Activated T-cell treated with anti-CD3 and anti-CD28 coated beads for 4 hours (primary cell): ENCODE data around the gene CNTNAP5.
"Not testable (repeated sequence)": the region's sequence is repeated elsewhere in the genome, so short reads cannot be mapped to it uniquely, and the experiment has no call there.

Experiments used
- DNase-seq: peaks from one replicate; pipeline ENCODE4 v3.0.0-alpha.2; 2020

CNTNAP5 gene

DNA sequence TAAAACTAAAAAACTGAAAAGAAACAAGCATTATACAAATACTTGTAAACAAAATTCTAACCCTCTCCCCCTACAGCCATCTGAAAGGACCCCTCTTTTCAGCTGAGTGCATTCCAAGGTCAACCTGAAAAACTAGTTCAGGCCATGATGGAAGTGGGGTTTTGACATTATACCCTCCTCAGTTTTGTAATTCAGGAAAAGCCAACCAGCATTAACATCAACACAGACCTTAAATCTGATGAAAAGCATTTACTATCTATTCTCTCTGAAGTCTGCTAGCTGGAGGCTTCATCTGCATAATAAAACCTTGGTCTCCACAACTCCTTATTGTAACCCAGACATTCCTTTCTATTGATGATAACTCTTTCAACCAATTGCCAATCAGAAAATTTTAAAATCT is 302.2 kb downstream of the CNTNAP5 start:
- DNase-seq: no peak

GRCh38 chr2:124328397-124328796 is 303.3 kb downstream of the CNTNAP5 start:
- DNase-seq: no peak

GRCh38 chr2:124333784-124334183 is 308.7 kb downstream of the CNTNAP5 start:
- DNase-seq: no peak

- no peak for DNase-seq
Measured at GRCh38 chr2:124335058-124335457, 310.0 kb downstream of the CNTNAP5 start.

DNA sequence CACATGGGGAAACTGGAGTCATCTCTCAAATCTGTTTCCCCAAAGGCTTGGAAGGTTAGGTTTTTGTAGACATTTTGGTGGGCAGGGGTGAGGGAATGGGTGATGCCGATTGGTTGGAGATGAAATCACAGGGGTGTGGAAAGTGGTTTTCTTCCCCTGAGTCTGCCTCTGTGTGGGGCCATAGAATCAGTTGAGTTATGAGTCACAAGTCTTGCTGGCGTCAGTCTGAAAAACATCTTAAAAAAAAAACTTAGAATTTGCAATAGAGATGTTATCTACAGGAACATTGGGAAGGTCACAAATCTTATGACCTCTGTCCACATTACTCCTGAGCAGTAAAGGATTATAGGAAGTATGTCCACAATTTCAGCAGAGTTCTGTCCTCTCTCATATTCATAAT is 314.6 kb downstream of the CNTNAP5 start:
- DNase-seq: no peak

DNA sequence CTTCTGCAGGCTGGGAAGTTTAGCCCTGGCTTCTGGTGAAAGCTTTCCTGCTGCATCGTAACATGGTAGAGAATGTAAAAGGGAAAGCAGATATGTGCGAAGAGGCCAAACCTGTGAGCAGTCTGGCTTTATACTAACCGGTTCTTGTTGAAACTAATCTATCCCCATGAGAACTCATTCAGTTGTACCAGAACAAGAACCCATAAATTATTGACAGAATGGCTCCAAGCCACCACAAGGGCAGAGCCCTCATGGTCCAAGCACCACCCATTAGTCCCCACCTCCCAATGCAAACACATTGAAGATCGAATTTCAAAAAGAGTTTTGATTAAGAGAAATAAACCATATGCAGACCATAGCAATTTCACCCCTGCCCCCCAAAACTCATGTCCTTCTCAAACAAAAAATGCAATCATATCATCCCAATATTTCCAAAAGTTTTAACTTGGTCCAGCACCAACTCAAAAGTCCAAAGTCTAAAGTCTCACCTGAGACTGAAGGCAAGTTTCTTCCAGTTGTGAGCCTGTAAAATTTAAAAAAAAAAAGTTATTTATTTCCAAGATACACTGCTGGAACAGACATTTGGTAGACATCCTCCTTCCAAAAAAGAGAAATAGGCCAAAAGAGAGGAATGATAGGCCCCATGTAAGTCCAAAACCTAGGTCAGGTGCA is 318.9 kb downstream of the CNTNAP5 start:
- DNase-seq: no peak

DNA sequence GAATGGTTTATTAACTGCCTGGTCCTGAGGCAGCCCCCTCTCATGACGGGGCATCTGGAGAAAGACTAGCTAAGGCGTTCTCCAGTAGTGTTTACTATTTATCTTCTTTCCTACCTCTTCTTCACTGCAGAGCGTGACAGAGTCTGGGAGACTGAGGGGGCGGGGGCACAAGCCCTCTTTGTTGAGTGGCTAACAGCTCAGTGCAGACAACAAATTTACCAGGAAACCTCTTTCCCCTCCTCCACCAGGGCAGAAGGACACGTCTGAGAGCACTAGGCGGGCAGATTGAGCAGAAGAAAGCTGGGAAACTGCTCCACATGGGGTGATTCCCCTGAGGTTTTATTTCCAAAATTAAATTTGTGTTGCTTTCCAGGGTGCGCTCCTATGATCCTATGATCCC is 322.1 kb downstream of the CNTNAP5 start:
- DNase-seq: no peak

GRCh38 chr2:124353656-124354055 is 328.6 kb downstream of the CNTNAP5 start:
- DNase-seq: no peak

- DNase-seq: no peak
Measured at GRCh38 chr2:124354466-124354865, 329.4 kb downstream of the CNTNAP5 start.

DNA sequence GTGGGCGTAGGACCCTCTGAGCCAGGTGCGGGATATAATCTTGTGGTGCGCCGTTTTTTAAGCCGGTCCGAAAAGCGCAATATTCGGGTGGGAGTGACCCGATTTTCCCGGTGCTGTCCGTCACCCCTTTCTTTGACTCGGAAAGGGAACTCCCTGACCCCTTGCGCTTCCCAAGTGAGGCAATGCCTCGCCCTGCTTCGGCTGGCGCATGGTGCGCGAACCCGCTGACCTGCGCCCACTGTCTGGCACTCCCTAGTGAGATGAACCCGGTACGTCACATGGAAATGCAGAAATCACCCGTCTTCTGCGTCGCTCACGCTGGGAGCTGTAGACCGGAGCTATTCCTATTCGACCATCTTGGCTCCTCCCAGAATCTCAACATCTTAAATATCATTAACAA is 336.9 kb downstream of the CNTNAP5 start:
- not testable (repeated sequence) for DNase-seq

DNA sequence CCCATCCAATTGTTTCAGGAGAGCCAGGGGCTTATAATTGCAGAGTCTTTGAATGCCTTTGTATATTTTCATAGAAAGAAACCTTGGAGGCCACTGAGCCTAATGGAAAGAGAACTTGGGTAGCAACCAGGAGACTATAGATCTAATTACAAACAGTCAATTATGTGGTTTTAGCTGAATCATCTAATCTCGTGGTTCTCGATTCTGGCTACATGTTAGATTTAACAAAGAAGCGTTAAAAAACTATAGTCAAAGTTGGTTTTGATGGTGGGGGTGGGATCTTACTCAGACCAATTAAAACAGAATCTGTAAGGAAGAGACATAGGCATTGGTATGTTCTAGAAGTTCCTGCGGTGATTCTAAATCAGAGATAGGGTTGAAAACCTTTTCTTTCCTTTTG is 344.1 kb downstream of the CNTNAP5 start:
- DNase-seq: no peak

DNA sequence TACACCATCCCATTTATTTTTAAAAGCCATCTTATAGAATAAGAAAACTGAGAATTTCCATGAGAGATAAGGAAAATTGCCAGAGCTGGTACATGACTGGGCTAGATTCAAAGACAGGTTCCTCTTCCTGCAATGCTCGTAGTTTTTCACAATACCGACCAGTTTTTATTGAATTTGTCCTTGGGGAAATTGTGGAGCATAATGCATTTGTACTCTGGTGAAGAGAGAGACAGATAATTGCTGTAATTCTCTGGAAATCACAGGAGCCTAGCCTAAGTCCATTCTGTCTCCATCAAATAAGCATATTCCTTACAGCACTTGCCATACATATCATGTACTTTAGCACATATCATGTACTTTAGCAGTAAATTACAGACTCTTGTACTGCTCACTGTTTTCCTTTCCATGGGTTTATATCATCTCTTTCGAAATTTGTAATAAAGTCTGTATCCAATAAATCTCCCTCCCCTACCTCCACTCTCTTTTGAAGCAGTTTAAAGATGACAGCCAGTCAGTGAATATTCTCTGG is 355.2 kb downstream of the CNTNAP5 start:
- no peak for DNase-seq

DNA sequence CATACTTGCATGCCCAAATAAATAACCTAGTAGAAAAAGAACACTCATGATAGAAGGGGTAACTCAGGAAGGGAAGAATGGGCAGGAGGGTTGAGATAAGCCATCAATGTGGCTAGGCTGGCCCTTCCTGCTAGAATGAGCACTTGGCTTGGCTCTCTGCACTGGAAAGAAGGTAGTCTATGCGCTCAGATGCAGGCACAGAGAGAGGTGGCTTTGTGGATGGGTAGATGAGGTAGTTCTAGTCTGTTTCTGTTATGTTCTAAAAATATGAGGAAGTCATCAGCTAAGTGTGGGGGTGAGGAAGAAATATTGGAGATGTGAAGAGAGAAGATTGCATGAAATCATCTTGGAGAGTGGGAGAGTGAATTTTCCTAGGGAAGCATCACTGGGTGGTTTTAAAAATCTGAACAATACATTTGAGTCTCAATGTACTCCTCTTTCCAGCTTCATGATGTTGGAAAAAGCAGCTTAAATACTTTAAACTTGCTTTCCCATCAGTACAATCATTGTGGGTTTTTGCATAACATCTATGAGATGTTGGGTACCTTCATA is 357.1 kb downstream of the CNTNAP5 start:
- no peak for DNase-seq

GRCh38 chr2:124395961-124396360 is 370.9 kb downstream of the CNTNAP5 start:
- DNase-seq: no peak

DNA sequence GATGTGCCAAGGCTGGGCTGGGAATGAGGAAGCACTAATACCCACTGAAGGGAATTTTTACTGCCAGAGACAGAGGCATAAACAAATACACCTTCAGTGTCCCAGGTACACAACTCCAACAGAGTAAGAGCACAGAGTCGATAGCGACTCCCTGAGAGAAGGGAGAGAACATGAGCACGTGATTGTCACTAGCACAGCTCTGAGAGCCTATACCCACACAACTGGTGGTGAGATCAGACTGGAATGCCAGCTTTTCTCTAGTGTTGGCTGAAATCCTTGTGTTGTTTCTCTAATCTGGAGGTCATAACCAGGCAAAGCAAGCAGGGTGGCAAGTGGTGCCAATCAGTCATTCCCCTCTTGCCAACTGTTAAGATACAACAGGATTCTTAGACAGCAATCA is 377.2 kb downstream of the CNTNAP5 start:
- DNase-seq: no peak

DNA sequence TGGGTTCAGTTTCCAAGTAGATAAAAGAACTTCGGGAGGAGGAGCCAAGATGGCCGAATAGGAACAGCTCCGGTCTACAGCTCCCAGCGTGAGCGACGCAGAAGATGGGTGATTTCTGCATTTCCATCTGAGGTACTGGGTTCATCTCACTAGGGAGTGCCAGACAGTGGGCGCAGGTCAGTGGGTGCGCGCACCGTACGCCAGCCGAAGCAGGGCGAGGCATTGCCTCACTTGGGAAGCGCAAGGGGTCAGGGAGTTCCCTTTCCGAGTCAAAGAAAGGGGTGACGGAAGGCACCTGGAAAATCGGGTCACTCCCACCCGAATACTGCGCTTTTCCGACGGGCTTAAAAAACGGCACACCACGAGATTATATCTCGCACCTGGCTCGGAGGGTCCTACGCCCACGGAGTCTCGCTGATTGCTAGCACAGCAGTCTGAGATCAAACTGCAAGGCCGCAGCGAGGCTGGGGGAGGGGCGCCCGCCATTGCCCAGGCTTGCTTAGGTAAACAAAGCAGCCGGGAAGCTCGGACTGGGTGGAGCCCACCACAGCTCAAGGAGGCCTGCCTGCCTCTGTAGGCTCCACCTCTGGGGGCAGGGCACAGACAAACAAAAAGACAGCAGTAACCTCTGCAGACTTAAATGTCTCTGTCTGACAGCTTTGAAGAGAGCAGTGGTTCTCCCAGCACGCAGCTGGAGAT is 382.9 kb downstream of the CNTNAP5 start:
- DNase-seq: not testable (repeated sequence)

GRCh38 chr2:124424074-124424473 is 399.0 kb downstream of the CNTNAP5 start:
- no peak for DNase-seq

DNA sequence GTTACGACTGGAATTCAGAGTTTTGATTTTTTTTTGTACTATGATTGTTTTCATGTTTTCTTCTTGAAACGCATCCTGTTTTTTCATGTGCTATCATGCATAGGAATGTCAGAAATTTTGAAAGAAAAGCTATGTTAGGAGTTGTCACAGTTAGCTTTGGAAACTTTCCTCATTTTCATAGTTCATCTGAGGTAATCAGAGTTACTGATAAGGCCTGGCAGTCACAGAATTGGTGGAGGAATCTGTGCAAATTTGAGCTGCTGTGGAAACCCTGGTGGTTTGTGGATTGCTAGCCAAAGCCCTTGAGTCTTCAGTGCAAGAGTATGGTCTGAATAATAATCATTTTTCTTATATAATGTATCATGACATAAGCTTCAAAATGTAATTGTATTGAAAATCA is 401.0 kb downstream of the CNTNAP5 start:
- no peak for DNase-seq

- DNase-seq: no peak
Measured at GRCh38 chr2:124426625-124427024, 401.5 kb downstream of the CNTNAP5 start.

GRCh38 chr2:124437811-124438210 is 412.7 kb downstream of the CNTNAP5 start:
- DNase-seq: no peak

GRCh38 chr2:124450481-124450880 is 425.4 kb downstream of the CNTNAP5 start:
- DNase-seq: no peak

- DNase-seq: no peak
Measured at GRCh38 chr2:124476291-124476690, 451.2 kb downstream of the CNTNAP5 start.

DNA sequence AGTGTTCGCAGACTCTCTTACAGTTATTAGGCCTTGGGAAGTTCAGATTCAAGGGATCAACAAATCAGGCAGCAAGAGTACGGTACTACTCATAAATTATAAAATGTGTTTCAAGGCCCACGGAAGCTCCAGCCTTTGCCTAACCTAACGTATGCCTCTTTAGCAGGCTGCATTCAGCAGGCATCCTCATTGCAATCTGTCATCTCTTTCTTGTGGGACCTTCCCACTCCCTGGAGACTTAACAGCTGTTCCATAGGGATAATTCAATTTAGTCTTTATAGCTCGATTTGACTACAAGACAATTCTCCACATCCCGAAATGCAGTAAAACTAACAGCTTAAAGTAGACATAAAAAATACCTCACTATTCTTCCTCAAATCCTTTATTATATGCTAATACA is 453.7 kb downstream of the CNTNAP5 start:
- DNase-seq: no peak

- DNase-seq: no peak
Measured at GRCh38 chr2:124480958-124481357, 455.9 kb downstream of the CNTNAP5 start.
